Measurements from ENCODE around the gene FBXO31. TPM values are rescaled to one million over a fixed set of nuclear protein-coding genes. Genes with fewer than 3 reads are reported as not detected.

The FBXO31 gene
- total RNA-seq, 4 donors from 2014 or later, result 89.4 to 241 (median 147) TPM

DNA sequence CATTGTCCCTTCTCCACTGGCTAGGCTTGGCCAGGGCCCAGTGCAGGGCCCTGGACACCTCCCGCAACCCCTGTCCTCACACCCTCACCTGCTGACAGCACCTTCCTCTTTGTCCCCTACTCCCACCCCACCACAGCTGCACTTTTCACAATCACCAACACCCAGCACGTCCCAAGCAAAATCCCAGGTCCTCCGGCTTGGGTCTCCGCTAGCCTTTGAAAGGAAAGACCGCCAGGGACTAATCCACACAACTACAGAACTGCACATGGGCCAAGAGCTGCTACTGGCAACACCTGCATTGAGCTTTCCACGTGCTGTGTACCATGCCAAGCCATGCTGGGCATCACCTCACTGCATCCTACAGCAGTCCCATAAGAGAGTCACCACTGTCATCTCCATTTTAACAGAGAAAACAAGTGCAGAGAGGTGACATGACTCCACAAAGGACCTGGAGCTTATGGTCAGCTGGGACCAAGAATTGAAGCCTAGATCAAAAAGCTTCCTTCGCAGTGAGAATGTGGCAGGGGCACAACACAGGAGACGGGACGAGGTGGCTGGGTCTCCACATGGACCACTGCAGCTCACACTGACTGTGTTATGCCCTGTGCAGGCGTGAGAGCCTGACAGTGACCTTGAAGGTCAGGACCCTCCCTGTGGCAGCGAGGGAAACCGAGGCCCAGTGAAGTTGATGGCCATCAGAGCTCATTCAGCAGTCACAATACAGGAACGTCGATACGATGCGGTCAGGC is 22.5 kb downstream of the FBXO31 start:
- Histone ChIP-seq H3K4me3 (no peak overlapping the region), H3K36me3 (peaks cover 5 to 88% (median 17%) of the 10 kb centered on the region in 3 donors), H3K4me1 (peaks cover 0 to 18% (median 3%) of the 10 kb centered on the region in 4 donors), H3K9me3 (no peaks in the 10 kb centered on the region), H3K27ac (no peak overlapping the region), H3K27me3 (no peaks in the 10 kb centered on the region)
- 94 to 96% methylated on average over 16 of the region's 16 CpGs for WGBS, 2 donors
- no peak for TF ChIP-seq EP300 (IDR thresholded peaks at IDR 0.05)
- TF ChIP-seq, protein P1, sequence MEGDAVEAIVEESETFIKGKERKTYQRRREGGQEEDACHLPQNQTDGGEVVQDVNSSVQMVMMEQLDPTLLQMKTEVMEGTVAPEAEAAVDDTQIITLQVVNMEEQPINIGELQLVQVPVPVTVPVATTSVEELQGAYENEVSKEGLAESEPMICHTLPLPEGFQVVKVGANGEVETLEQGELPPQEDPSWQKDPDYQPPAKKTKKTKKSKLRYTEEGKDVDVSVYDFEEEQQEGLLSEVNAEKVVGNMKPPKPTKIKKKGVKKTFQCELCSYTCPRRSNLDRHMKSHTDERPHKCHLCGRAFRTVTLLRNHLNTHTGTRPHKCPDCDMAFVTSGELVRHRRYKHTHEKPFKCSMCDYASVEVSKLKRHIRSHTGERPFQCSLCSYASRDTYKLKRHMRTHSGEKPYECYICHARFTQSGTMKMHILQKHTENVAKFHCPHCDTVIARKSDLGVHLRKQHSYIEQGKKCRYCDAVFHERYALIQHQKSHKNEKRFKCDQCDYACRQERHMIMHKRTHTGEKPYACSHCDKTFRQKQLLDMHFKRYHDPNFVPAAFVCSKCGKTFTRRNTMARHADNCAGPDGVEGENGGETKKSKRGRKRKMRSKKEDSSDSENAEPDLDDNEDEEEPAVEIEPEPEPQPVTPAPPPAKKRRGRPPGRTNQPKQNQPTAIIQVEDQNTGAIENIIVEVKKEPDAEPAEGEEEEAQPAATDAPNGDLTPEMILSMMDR (IDR thresholded peaks at IDR 0.05), result no peak
- TF ChIP-seq POLR2A (IDR thresholded peaks at IDR 0.05), result no peak
- no peak for DNase-seq (ENCODE audit: low spot score in 2 of 2)

DNA sequence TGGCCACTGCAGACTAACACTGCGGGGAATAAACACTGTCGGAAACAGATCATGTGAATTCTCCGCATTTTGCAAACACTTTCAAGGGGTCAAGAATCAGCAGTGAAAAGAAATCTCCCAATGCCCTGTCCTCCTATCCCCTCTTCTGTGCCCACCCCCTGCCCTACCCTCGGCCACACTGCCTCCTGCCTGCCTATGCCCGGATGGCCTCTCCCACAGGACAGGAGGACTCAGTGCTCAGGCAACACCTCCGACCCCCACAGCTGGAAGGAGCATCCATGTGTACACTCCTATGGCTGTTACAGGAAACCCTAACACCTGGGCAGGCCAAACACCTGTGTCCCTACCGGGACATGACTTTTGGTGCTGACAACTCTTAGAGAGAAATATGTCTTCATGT is 24.5 kb downstream of the FBXO31 start:
- H3K4me3 ChIP-seq, result no peak overlapping the region
- peaks cover 0 to 10% (median under 1%) of the 10 kb centered on the region in 4 donors for H3K4me1 ChIP-seq
- H3K36me3 ChIP-seq, result peaks cover 5 to 92% (median 17%) of the 10 kb centered on the region in 3 donors
- no peaks in the 10 kb centered on the region for H3K9me3 ChIP-seq
- H3K27ac ChIP-seq, result no peak overlapping the region
- no peaks in the 10 kb centered on the region for H3K27me3 ChIP-seq
- TF ChIP-seq POLR2A (IDR thresholded peaks at IDR 0.05), result no peak
- TF ChIP-seq, protein P1 (IDR thresholded peaks at IDR 0.05), result no peak
- TF ChIP-seq EP300 (IDR thresholded peaks at IDR 0.05), result no peak
- 93 to 94% methylated on average over 7 of the region's 7 CpGs for whole genome bisulfite sequencing, 2 donors
- DNase-seq (ENCODE audit: low spot score in 2 of 2), result no peak

DNA sequence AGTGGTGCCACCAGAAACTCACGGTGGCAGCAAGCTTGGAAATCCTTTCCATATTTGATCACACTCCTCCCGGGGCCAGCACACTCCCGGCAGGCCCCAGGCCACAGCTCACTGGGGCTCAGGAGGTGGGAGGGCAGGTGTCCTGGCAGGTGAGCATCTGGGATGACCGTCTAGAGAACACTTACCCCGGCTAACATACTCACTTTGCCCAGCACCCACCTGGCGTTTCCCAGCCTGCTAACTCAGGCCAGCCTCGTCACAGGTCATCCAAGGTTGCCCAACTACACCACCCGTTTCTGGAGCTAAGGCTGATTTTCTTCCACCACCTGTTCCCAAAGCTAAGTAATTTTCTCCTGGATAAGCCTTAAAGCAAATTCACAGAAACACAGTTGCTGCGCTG is 24.9 kb downstream of the FBXO31 start:
- no peaks in the 10 kb centered on the region for H3K27me3 ChIP-seq
- no peak overlapping the region for H3K27ac ChIP-seq
- H3K36me3 ChIP-seq, result peaks cover 5 to 93% (median 17%) of the 10 kb centered on the region in 3 donors
- TF ChIP-seq POLR2A (IDR thresholded peaks at IDR 0.05), result no peak
- TF ChIP-seq, protein P1 (IDR thresholded peaks at IDR 0.05), result no peak
- TF ChIP-seq EP300 (IDR thresholded peaks at IDR 0.05), result no peak
- peaks cover 0 to 6% (median 0%) of the 10 kb centered on the region in 4 donors for H3K4me1 ChIP-seq
- 89 to 95% methylated on average over 9 of the region's 9 CpGs for WGBS, 2 donors
- no peak for DNase-seq (ENCODE audit: low spot score in 2 of 2)
- H3K4me3 ChIP-seq, result no peak overlapping the region
- no peaks in the 10 kb centered on the region for H3K9me3 ChIP-seq

DNA sequence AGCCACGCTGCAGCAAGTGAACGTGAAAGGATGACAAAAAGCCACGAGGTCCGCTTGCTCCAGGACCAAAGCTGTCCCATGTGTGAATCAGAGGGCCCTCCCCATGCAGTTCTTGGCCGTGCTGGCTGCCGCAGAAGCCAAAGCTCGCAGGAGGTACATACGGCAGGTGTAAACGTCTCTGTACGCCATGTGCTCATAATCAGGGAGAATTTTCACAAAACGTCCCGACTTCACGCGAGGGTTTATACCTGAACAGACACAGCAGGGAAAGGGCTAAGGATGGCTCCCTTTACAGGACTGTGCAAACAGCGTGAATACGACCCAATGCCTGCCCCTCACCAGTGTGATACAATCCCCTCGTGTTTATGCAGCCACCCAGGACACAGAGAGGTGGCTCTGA is 25.3 kb downstream of the FBXO31 start:
- DNase-seq (ENCODE audit: low spot score in 2 of 2), result no peak
- no peak overlapping the region for H3K27ac ChIP-seq
- H3K27me3 ChIP-seq, result no peaks in the 10 kb centered on the region
- H3K4me1 ChIP-seq, result peaks cover 0 to 1% (median 0%) of the 10 kb centered on the region in 4 donors
- no peak overlapping the region for H3K4me3 ChIP-seq
- TF ChIP-seq, protein P1 (IDR thresholded peaks at IDR 0.05), result no peak
- TF ChIP-seq POLR2A (IDR thresholded peaks at IDR 0.05) (no peak), EP300 (IDR thresholded peaks at IDR 0.05) (no peak)
- 94% methylated on average over 17 of the region's 17 CpGs for WGBS, 2 donors
- H3K9me3 ChIP-seq, result no peaks in the 10 kb centered on the region
- peaks cover 5 to 95% (median 17%) of the 10 kb centered on the region in 3 donors for H3K36me3 ChIP-seq

DNA sequence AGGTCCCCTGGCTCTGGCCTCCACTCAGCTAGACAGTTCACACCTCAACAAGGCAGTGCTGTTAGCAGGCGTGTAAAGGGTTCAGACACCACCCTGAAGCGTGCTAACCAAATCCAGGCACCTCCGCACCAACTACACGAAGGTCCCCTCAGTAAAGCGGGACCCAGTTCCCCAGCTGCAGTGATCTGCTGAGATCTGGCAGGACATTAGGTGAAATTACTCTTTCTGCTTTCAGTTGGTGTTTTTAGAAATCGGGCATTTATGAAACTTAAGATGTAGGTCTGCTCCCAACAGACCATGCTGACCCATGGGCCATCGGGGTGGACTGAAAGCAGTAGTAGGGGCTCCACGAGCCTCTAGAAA is 27.1 kb downstream of the FBXO31 start:
- TF ChIP-seq, protein P1 (IDR thresholded peaks at IDR 0.05), result no peak
- TF ChIP-seq EP300 (IDR thresholded peaks at IDR 0.05), result no peak
- TF ChIP-seq POLR2A (IDR thresholded peaks at IDR 0.05), result no peak
- WGBS, 2 donors, result 89 to 92% methylated on average over 8 of the region's 8 CpGs
- DNase-seq (ENCODE audit: low spot score in 2 of 2), result no peak
- no peaks in the 10 kb centered on the region for H3K4me1 ChIP-seq
- H3K4me3 ChIP-seq, result no peak overlapping the region
- H3K27ac ChIP-seq, result no peak overlapping the region
- peaks cover 5 to 91% (median 17%) of the 10 kb centered on the region in 3 donors for H3K36me3 ChIP-seq
- no peaks in the 10 kb centered on the region for H3K9me3 ChIP-seq
- no peaks in the 10 kb centered on the region for H3K27me3 ChIP-seq
